DMS53 treated with DMSO at 0.1 percent for 48 hours (cell line): Measurements from ENCODE around the gene NDST3.
"Not testable (repeated sequence)": the region's sequence is repeated elsewhere in the genome, so short reads cannot be mapped to it uniquely, and the experiment has no call there.

ENCODE experiments used
- DNase-seq: peaks from one replicate; lab custom pipeline; 2025; ENCODE audit not compliant: unreplicated experiment; lab: John Stamatoyannopoulos, UW

The NDST3 gene

DNA sequence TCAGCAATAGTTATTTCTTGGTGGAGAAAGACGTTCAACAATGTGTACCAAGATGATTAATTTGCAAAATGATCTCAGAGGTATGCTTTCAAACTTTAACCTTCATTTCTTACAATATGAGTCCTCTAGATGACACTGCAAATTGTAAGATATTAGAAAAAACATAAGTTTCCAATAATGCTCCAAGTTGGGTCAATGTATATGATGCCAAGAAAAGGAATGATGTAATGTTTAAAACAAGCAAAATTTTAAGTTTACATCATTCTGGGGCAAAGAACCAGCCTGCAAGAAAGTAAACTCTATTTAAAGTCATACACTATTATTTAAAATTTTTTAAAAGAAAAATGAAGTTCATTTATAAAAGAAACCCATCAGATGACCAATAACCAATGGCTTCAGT is 262.4 kb downstream of the NDST3 start:
- DNase-seq: no peak

DNA sequence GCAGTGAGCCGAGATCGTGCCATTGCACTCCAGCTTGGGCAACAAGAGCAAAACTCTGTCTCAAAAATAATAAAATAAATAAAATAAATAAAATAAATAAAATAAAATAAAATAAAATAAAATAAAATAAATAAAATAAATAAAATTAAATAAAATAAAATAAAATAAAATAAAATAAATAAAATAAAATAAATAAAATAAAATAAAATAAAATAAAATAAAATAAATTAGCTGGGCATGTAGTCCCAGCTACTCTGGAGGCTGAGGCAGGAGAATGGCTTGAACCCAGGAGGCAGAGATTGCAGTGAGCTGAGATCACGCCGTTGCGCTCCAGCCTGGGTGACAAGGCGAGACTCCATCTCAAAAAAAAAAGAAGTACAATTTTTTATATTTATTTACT is 265.3 kb downstream of the NDST3 start:
- not testable (repeated sequence) for DNase-seq

DNA sequence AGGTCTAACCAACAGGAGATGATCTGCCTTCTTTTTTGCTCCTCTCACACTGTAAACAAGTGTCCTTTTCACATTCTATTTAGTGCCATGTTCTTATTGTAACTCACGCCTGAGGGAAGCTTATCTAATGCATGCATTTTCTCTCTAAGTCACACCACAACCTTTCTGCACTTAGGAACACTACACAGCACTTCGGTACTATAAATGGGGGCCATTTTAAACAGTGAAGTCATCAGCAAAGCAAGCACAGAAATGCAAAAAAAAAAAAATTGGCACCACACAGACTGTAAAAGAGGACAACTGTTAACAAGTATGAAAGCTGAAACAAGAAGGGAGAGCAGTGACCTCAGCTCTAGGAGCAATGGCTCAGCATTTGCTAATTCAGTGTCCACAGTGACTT is 273.4 kb downstream of the NDST3 start:
- DNase-seq: no peak
